Measurements from ENCODE around the gene LRGUK.

DNA sequence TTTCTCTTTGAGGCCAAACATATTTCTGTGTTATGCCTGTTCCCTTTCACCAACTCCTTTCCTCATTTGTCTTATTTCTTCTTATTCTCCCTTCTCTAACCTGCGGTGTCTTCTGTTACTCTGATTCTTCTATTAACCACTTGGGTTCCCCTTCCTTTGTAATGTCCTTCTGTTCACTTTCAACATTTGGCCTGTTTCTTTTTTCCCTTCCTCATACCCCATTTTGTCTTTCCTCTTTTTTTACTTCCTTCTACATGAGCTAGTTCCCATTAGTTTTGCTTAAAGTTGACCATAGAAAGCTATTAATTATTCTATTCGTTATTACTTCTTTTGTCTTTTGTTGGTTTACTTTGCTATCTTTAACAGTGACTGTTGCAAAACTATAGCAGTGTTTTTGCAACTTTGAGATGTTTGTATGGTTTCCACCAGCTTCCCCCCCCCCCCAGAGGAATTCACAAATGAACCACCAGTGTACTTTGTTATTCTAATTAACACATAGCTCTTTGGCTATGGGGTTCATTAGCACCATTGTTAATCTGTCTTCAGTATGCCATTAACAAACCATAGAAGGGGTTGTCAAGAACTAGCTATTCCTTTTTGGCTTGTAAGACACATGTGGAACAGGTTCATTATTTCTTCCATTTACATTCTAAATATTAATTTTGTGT lies 2.9 kb downstream of the LRGUK start:
- TF ChIP-seq, protein P1, sequence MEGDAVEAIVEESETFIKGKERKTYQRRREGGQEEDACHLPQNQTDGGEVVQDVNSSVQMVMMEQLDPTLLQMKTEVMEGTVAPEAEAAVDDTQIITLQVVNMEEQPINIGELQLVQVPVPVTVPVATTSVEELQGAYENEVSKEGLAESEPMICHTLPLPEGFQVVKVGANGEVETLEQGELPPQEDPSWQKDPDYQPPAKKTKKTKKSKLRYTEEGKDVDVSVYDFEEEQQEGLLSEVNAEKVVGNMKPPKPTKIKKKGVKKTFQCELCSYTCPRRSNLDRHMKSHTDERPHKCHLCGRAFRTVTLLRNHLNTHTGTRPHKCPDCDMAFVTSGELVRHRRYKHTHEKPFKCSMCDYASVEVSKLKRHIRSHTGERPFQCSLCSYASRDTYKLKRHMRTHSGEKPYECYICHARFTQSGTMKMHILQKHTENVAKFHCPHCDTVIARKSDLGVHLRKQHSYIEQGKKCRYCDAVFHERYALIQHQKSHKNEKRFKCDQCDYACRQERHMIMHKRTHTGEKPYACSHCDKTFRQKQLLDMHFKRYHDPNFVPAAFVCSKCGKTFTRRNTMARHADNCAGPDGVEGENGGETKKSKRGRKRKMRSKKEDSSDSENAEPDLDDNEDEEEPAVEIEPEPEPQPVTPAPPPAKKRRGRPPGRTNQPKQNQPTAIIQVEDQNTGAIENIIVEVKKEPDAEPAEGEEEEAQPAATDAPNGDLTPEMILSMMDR (conservative IDR thresholded peaks at IDR 0.05; ENCODE audit: low read length) = no peak
- TF ChIP-seq EZH2phosphoT487 (IDR thresholded peaks at IDR 0.05; ENCODE audit: borderline replicate concordance) = no peak
